GM12872 (cell line): ENCODE data around the gene MYBL2.

Source experiments
- CTCF ChIP-seq: IDR thresholded peaks from 3 replicates; pipeline ENCODE4 v1.5.1; 2011; ENCODE audit warnings: low read depth, mild to moderate bottlenecking, low read length, moderate library complexity; ENCODE audit not compliant: insufficient read depth

Gene MYBL2

GRCh38 chr20:43748274-43748673, 81.4 kb downstream of the MYBL2 start:
- TF ChIP-seq CTCF: no peak

- TF ChIP-seq CTCF: peak; percentile 97
These were observed 82.9 kb downstream of the MYBL2 start for GRCh38 chr20:43749734-43750294.

GRCh38 chr20:43750774-43751166, 83.9 kb downstream of the MYBL2 start:
- no peak for TF ChIP-seq CTCF

- no peak for TF ChIP-seq CTCF
These were observed 84.5 kb downstream of the MYBL2 start for GRCh38 chr20:43751167-43752050.

- no peak for TF ChIP-seq CTCF
These were observed 85.1 kb downstream of the MYBL2 start for GRCh38 chr20:43752051-43752360.

GRCh38 chr20:43752561-43753301, 85.8 kb downstream of the MYBL2 start:
- no peak for TF ChIP-seq CTCF

GRCh38 chr20:43755390-43755789, 88.5 kb downstream of the MYBL2 start:
- TF ChIP-seq CTCF: no peak
